ENCODE data around the gene FGFBP2. TPM values are rescaled to one million over a fixed set of nuclear protein-coding genes. Genes with fewer than 3 reads are reported as not detected.

The FGFBP2 gene
- total and polyA plus RNA-seq, 2 donors from 2014 or later: 0.72 TPM; not detected in 1

GRCh38 chr4:15925830-15926229, 37.1 kb downstream of the FGFBP2 start:
- H3K9ac ChIP-seq (ENCODE audit: low read length in 3 of 3): no peak overlapping the region
- H3K27ac ChIP-seq (ENCODE audit: low read depth in 2 of 2, low read length in 2 of 2): no peak overlapping the region
- H3K4me3 ChIP-seq (ENCODE audit: low read length in 3 of 3): no peak overlapping the region
- DNase-seq (no peak), FAIRE-seq (no peak)
- no peaks in the 10 kb centered on the region for H3K4me1 ChIP-seq (ENCODE audit: control insufficient read depth in 2 of 3, insufficient read depth in 2 of 3, low read depth in 1 of 3, low read length in 3 of 3)
- intact Hi-C loops (cut with DNase I): no loop called here
- no peaks in the 10 kb centered on the region for H3K27me3 ChIP-seq (ENCODE audit: control insufficient read depth, insufficient read depth, low read length)
- TF ChIP-seq, protein P1, sequence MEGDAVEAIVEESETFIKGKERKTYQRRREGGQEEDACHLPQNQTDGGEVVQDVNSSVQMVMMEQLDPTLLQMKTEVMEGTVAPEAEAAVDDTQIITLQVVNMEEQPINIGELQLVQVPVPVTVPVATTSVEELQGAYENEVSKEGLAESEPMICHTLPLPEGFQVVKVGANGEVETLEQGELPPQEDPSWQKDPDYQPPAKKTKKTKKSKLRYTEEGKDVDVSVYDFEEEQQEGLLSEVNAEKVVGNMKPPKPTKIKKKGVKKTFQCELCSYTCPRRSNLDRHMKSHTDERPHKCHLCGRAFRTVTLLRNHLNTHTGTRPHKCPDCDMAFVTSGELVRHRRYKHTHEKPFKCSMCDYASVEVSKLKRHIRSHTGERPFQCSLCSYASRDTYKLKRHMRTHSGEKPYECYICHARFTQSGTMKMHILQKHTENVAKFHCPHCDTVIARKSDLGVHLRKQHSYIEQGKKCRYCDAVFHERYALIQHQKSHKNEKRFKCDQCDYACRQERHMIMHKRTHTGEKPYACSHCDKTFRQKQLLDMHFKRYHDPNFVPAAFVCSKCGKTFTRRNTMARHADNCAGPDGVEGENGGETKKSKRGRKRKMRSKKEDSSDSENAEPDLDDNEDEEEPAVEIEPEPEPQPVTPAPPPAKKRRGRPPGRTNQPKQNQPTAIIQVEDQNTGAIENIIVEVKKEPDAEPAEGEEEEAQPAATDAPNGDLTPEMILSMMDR (IDR thresholded peaks at IDR 0.05; ENCODE audit: borderline replicate concordance, extremely low read depth, insufficient read depth): no peak
- H3K9me3 ChIP-seq (ENCODE audit: control insufficient read depth in 2 of 3, insufficient read depth in 1 of 3, low read length in 3 of 3): no peaks in the 10 kb centered on the region
- no peaks in the 10 kb centered on the region for H3K36me3 ChIP-seq (ENCODE audit: control insufficient read depth in 2 of 3, insufficient read depth in 3 of 3, low read length in 3 of 3)

- Histone ChIP-seq H3K9me3 (ENCODE audit: control insufficient read depth in 2 of 3, insufficient read depth in 1 of 3, low read length in 3 of 3) (no peaks in the 10 kb centered on the region), H3K27me3 (ENCODE audit: control insufficient read depth, insufficient read depth, low read length) (no peaks in the 10 kb centered on the region), H3K9ac (ENCODE audit: low read length in 3 of 3) (no peak overlapping the region), H3K4me1 (ENCODE audit: control insufficient read depth in 2 of 3, insufficient read depth in 2 of 3, low read depth in 1 of 3, low read length in 3 of 3) (no peaks in the 10 kb centered on the region), H3K27ac (ENCODE audit: low read depth in 2 of 2, low read length in 2 of 2) (no peak overlapping the region), H3K4me3 (ENCODE audit: low read length in 3 of 3) (no peak overlapping the region), H3K36me3 (ENCODE audit: control insufficient read depth in 2 of 3, insufficient read depth in 3 of 3, low read length in 3 of 3) (no peaks in the 10 kb centered on the region)
- intact Hi-C loops (cut with DNase I): no loop called here
- DNase-seq: no peak
- FAIRE-seq: no peak
- TF ChIP-seq, protein P1 (IDR thresholded peaks at IDR 0.05; ENCODE audit: borderline replicate concordance, extremely low read depth, insufficient read depth): no peak
Observed at GRCh38 chr4:15921592-15921932, 41.4 kb downstream of the FGFBP2 start.

GRCh38 chr4:15920723-15921591, 42.0 kb downstream of the FGFBP2 start:
- H3K4me1 ChIP-seq (ENCODE audit: control insufficient read depth in 2 of 3, insufficient read depth in 2 of 3, low read depth in 1 of 3, low read length in 3 of 3): no peaks in the 10 kb centered on the region
- TF ChIP-seq, protein P1 (IDR thresholded peaks at IDR 0.05; ENCODE audit: borderline replicate concordance, extremely low read depth, insufficient read depth): no peak
- no peaks in the 10 kb centered on the region for H3K9me3 ChIP-seq (ENCODE audit: control insufficient read depth in 2 of 3, insufficient read depth in 1 of 3, low read length in 3 of 3)
- H3K27ac ChIP-seq (ENCODE audit: low read depth in 2 of 2, low read length in 2 of 2): no peak overlapping the region
- FAIRE-seq: no peak
- no peak overlapping the region for H3K4me3 ChIP-seq (ENCODE audit: low read length in 3 of 3)
- H3K27me3 ChIP-seq (ENCODE audit: control insufficient read depth, insufficient read depth, low read length): no peaks in the 10 kb centered on the region
- H3K36me3 ChIP-seq (ENCODE audit: control insufficient read depth in 2 of 3, insufficient read depth in 3 of 3, low read length in 3 of 3): no peaks in the 10 kb centered on the region
- peak in 1 of 5 donors; percentile 90 for DNase-seq
- intact Hi-C loops (cut with DNase I): no loop called here
- H3K9ac ChIP-seq (ENCODE audit: low read length in 3 of 3): no peak overlapping the region
